Measurements from ENCODE around the gene NBEAL1. TPM values are rescaled to one million over a fixed set of nuclear protein-coding genes. Genes with fewer than 3 reads are reported as not detected.

Gene NBEAL1
- total RNA-seq, 1 experiment from 2014 or later, result 17.0 TPM

- Histone ChIP-seq H3K4me3 (replicated peaks in 1 of 2; ENCODE audit: low read depth in 1 of 2, low read length in 2 of 2) (no peak overlapping the region), H3K4me2 (ENCODE audit: low read length) (no peak overlapping the region), H3K9me2 (ENCODE audit: insufficient read depth) (no peaks in the 10 kb centered on the region), H3K27me3 (ENCODE audit: insufficient read depth, low read length) (no peaks in the 10 kb centered on the region), H4K20me1 (ENCODE audit: insufficient read depth) (no peaks in the 10 kb centered on the region), H3K27ac (ENCODE audit: low read depth, low read length) (no peak overlapping the region), H3K79me2 (ENCODE audit: insufficient read depth, low read length) (no peaks in the 10 kb centered on the region), H3K9ac (ENCODE audit: low read length) (no peak overlapping the region), H3K9me3 (ENCODE audit: control insufficient read depth in 1 of 2, insufficient read depth in 1 of 2, low read depth in 1 of 2, low read length in 2 of 2) (no peaks in the 10 kb centered on the region), H2AFZ (ENCODE audit: low read depth, low read length, poor library complexity, severe bottlenecking) (no peak overlapping the region), H3K4me1 (ENCODE audit: control insufficient read depth in 1 of 2, insufficient read depth in 2 of 2, low read length in 2 of 2) (no peaks in the 10 kb centered on the region), H3K36me3 (ENCODE audit: control insufficient read depth in 1 of 2, insufficient read depth in 2 of 2, low read length in 2 of 2) (no peaks in the 10 kb centered on the region)
- RAD21 ChIA-PET (ENCODE audit: low non-redundant PET in 1 of 2, low total read pairs in 2 of 2, uncharacterized antibody in 2 of 2, unreplicated experiment in 2 of 2), result no interaction called here
- no TSS peak for BruUV-seq (replicated peaks)
- CTCF ChIA-PET, result no interaction called here
- POLR2A ChIA-PET, result no interaction called here
- ATAC-seq (no peak), DNase-seq (ENCODE audit: low read depth, low spot score) (no peak)
- intact Hi-C loops (cut with micrococcal nuclease), result no loop called here
- TF ChIP-seq SRF (IDR thresholded peaks at IDR 0.05; ENCODE audit: low read depth), result no peak
- TF ChIP-seq EZH2 (IDR thresholded peaks at IDR 0.05), result no peak
- no peak for TF ChIP-seq CBX3 (IDR thresholded peaks at IDR 0.05; ENCODE audit: low read depth)
- no peak for TF ChIP-seq ELF1 (IDR thresholded peaks at IDR 0.05; ENCODE audit: borderline replicate concordance, low read depth)
Observed at GRCh38 chr2:203052539-203052938, 37.9 kb downstream of the NBEAL1 start.

- Histone ChIP-seq H3K4me2 (ENCODE audit: low read length) (no peak overlapping the region), H4K20me1 (ENCODE audit: insufficient read depth) (no peaks in the 10 kb centered on the region), H3K4me1 (ENCODE audit: control insufficient read depth in 1 of 2, insufficient read depth in 2 of 2, low read length in 2 of 2) (peaks cover 0 to 9% of the 10 kb centered on the region in 2 experiments; a peak in 2 of 4 replicates), H3K9me2 (ENCODE audit: insufficient read depth) (no peaks in the 10 kb centered on the region), H3K79me2 (ENCODE audit: insufficient read depth, low read length) (no peaks in the 10 kb centered on the region), H3K36me3 (ENCODE audit: control insufficient read depth in 1 of 2, insufficient read depth in 2 of 2, low read length in 2 of 2) (no peaks in the 10 kb centered on the region), H3K4me3 (replicated peaks in 1 of 2; ENCODE audit: low read depth in 1 of 2, low read length in 2 of 2) (no peak overlapping the region), H3K27ac (ENCODE audit: low read depth, low read length) (no peak overlapping the region), H3K9me3 (ENCODE audit: control insufficient read depth in 1 of 2, insufficient read depth in 1 of 2, low read depth in 1 of 2, low read length in 2 of 2) (no peaks in the 10 kb centered on the region), H3K9ac (ENCODE audit: low read length) (no peak overlapping the region), H2AFZ (ENCODE audit: low read depth, low read length, poor library complexity, severe bottlenecking) (no peak overlapping the region), H3K27me3 (ENCODE audit: insufficient read depth, low read length) (no peaks in the 10 kb centered on the region)
- BruUV-seq (replicated peaks), result no TSS peak
- intact Hi-C loops (cut with micrococcal nuclease), result no loop called here
- DNase-seq (ENCODE audit: low read depth, low spot score), result no peak
- no peak for ATAC-seq
- ChIA-PET POLR2A (no interaction called here), CTCF (no interaction called here), RAD21 (ENCODE audit: low non-redundant PET in 1 of 2, low total read pairs in 2 of 2, uncharacterized antibody in 2 of 2, unreplicated experiment in 2 of 2) (no interaction called here)
- no peak for TF ChIP-seq ATF3 (IDR thresholded peaks at IDR 0.05)
- TF ChIP-seq EGR1 (IDR thresholded peaks at IDR 0.05; ENCODE audit: low read depth), result no peak
- TF ChIP-seq ZFX (IDR thresholded peaks at IDR 0.05), result no peak
- TF ChIP-seq ELF1 (IDR thresholded peaks at IDR 0.05; ENCODE audit: borderline replicate concordance, low read depth), result no peak
- TF ChIP-seq SP1 (IDR thresholded peaks at IDR 0.05; ENCODE audit: low read depth), result no peak
- no peak for TF ChIP-seq SRF (IDR thresholded peaks at IDR 0.05; ENCODE audit: low read depth)
- TF ChIP-seq CTCF (IDR thresholded peaks at IDR 0.05 in 2 of 3, conservative IDR thresholded peaks at IDR 0.05 in 1 of 3; ENCODE audit: borderline replicate concordance in 1 of 3, insufficient read depth in 1 of 3, low read depth in 2 of 3, low read length in 2 of 3), result no peak
- no peak for TF ChIP-seq YY1 (IDR thresholded peaks at IDR 0.05; ENCODE audit: extremely low read depth, insufficient replicate concordance, low read depth, low read length)
- no peak for TF ChIP-seq RAD21 (IDR thresholded peaks at IDR 0.05; ENCODE audit: low read depth)
- TF ChIP-seq EZH2 (IDR thresholded peaks at IDR 0.05), result no peak
- no peak for TF ChIP-seq MAX (IDR thresholded peaks at IDR 0.05)
Observed at GRCh38 chr2:203059567-203060240, 45.0 kb downstream of the NBEAL1 start.

Measured in HCT116 (cell line).